Measurements from ENCODE around the gene ZFC3H1. TPM values are rescaled to one million over a fixed set of nuclear protein-coding genes. Genes with fewer than 3 reads are reported as not detected.
A peak's percentile ranks its signal among the peaks of the same experiment; 100 is the strongest.

Gene ZFC3H1
- total and polyA plus RNA-seq, 5 experiments from 2014 or later = 19.1 to 118 (median 28.5) TPM

- Mint-ChIP-seq H3K4me3 (no peak overlapping the region), H3K27ac (peak overlapping the region in 5 of 10 donors; percentile 1 to 81 (median 37)), H3K9me3 (no peaks in the 10 kb centered on the region), H3K36me3 (peaks cover 14 to 89% (median 29%) of the 10 kb centered on the region in 3 donors), H3K4me1 (peaks cover 14 to 33% (median 30%) of the 10 kb centered on the region in 4 donors), H3K27me3 (no peaks in the 10 kb centered on the region)
- ATAC-seq = no peak
- POLR2A ChIA-PET = no interaction called here
- DNase-seq = no peak
Measured at GRCh38 chr12:71625476-71625875, 38.2 kb downstream of the ZFC3H1 start.

- Mint-ChIP-seq H3K27me3 (no peaks in the 10 kb centered on the region), H3K9me3 (no peaks in the 10 kb centered on the region), H3K36me3 (peaks cover 14 to 97% (median 35%) of the 10 kb centered on the region in 3 donors), H3K4me3 (no peak overlapping the region), H3K4me1 (peaks cover 14 to 32% (median 30%) of the 10 kb centered on the region in 4 donors), H3K27ac (peak overlapping the region in 7 of 10 donors; percentile 2 to 71 (median 39))
- ATAC-seq = no peak
- POLR2A ChIA-PET = interaction anchor here (0.5 kb wide), 1 partner anchor 114 kb away, joined by 3 read pairs; no protein-coding TSS in a partner anchor
- no peak for DNase-seq
Measured at GRCh38 chr12:71621938-71622337, 41.7 kb downstream of the ZFC3H1 start.

GRCh38 chr12:71610031-71610795 lies 53.4 kb downstream of the ZFC3H1 start:
- POLR2A ChIA-PET = no interaction called here

GRCh38 chr12:71607494-71608330 lies 55.9 kb downstream of the ZFC3H1 start:
- peak overlapping the region in 9 of 10 donors; percentile 0 to 55 (median 21) for H3K27ac Mint-ChIP-seq
- DNase-seq = no peak
- H3K27me3 Mint-ChIP-seq = no peaks in the 10 kb centered on the region
- POLR2A ChIA-PET = interaction anchor here (0.6 kb wide), 1 partner anchor 54 kb away, joined by 3 read pairs; no protein-coding TSS in a partner anchor
- H3K9me3 Mint-ChIP-seq = no peaks in the 10 kb centered on the region
- H3K4me3 Mint-ChIP-seq = no peak overlapping the region
- ATAC-seq = no peak
- H3K4me1 Mint-ChIP-seq = peaks cover 7 to 23% (median 20%) of the 10 kb centered on the region in 4 donors
- peaks cover 0 to 66% (median 21%) of the 10 kb centered on the region in 3 donors for H3K36me3 Mint-ChIP-seq

More at GRCh38 chr12:71610031-71610795, 53.4 kb downstream of the ZFC3H1 start:
- Mint-ChIP-seq H3K9me3 (no peaks in the 10 kb centered on the region), H3K4me3 (peak overlapping the region in 6 of 10 donors; percentile 33 to 67 (median 46)), H3K4me1 (peaks cover 5 to 23% (median 20%) of the 10 kb centered on the region in 4 donors), H3K36me3 (peaks cover 0 to 86% (median 24%) of the 10 kb centered on the region in 3 donors), H3K27me3 (no peaks in the 10 kb centered on the region), H3K27ac (peak overlapping the region; percentile 81 to 95 (median 89))
- peak in 2 of 10 donors; percentile 24 to 28 for DNase-seq
- ATAC-seq = peak; percentile 64 to 75

- Mint-ChIP-seq H3K27me3 (no peaks in the 10 kb centered on the region), H3K4me1 (peaks cover 4 to 8% (median 5%) of the 10 kb centered on the region in 4 donors), H3K36me3 (peaks cover 0 to 39% (median 13%) of the 10 kb centered on the region in 3 donors), H3K9me3 (no peaks in the 10 kb centered on the region), H3K4me3 (no peak overlapping the region), H3K27ac (peak overlapping the region in 6 of 10 donors; percentile 32 to 70 (median 36))
- DNase-seq (no peak), ATAC-seq (no peak)
- POLR2A ChIA-PET = interaction anchor here (0.7 kb wide), 1 partner anchor 275 kb away, joined by 3 read pairs; no protein-coding TSS in a partner anchor
Measured at GRCh38 chr12:71605039-71605438, 58.6 kb downstream of the ZFC3H1 start.

GRCh38 chr12:71602761-71603577 lies 60.7 kb downstream of the ZFC3H1 start:
- no peaks in the 10 kb centered on the region for H3K27me3 Mint-ChIP-seq
- peaks cover 0 to 8% (median under 1%) of the 10 kb centered on the region in 4 donors for H3K4me1 Mint-ChIP-seq
- ATAC-seq = no peak
- POLR2A ChIA-PET = no interaction called here
- H3K27ac Mint-ChIP-seq = peak overlapping the region in 6 of 10 donors; percentile 4 to 60 (median 38)
- DNase-seq = no peak
- peaks cover 0 to 21% (median 6%) of the 10 kb centered on the region in 3 donors for H3K36me3 Mint-ChIP-seq
- no peak overlapping the region for H3K4me3 Mint-ChIP-seq
- peaks cover 0 to 10% (median 0%) of the 10 kb centered on the region in 9 donors for H3K9me3 Mint-ChIP-seq

- Mint-ChIP-seq H3K27me3 (no peaks in the 10 kb centered on the region), H3K36me3 (peaks cover 0 to 8% (median 2%) of the 10 kb centered on the region in 3 donors), H3K4me1 (peaks cover 0 to 8% (median under 1%) of the 10 kb centered on the region in 4 donors), H3K4me3 (no peak overlapping the region), H3K9me3 (peaks cover 0 to 10% (median 0%) of the 10 kb centered on the region in 9 donors), H3K27ac (peak overlapping the region in 3 of 10 donors; percentile 40 to 63 (median 58))
- POLR2A ChIA-PET = no interaction called here
- no peak for ATAC-seq
- DNase-seq = no peak
Measured at GRCh38 chr12:71601546-71601945, 62.1 kb downstream of the ZFC3H1 start.

GRCh38 chr12:71599210-71599609 lies 64.4 kb downstream of the ZFC3H1 start:
- H3K27ac Mint-ChIP-seq = peak overlapping the region in 1 of 10 donors; percentile 71
- H3K9me3 Mint-ChIP-seq = peaks cover 0 to 10% (median 0%) of the 10 kb centered on the region in 9 donors
- no peak overlapping the region for H3K4me3 Mint-ChIP-seq
- DNase-seq = no peak
- POLR2A ChIA-PET = no interaction called here
- no peaks in the 10 kb centered on the region for H3K36me3 Mint-ChIP-seq
- H3K27me3 Mint-ChIP-seq = peaks cover 0 to 11% (median 7%) of the 10 kb centered on the region in 5 donors
- ATAC-seq = no peak
- peaks cover 0 to 8% (median under 1%) of the 10 kb centered on the region in 4 donors for H3K4me1 Mint-ChIP-seq

GRCh38 chr12:71594214-71594948 lies 69.3 kb downstream of the ZFC3H1 start:
- ATAC-seq (no peak), DNase-seq (no peak)
- H3K36me3 Mint-ChIP-seq = no peaks in the 10 kb centered on the region
- H3K27ac Mint-ChIP-seq = peak overlapping the region in 1 of 10 donors; percentile 45
- H3K9me3 Mint-ChIP-seq = peaks cover 0 to 4% (median 0%) of the 10 kb centered on the region in 9 donors
- no peak overlapping the region for H3K4me3 Mint-ChIP-seq
- POLR2A ChIA-PET = no interaction called here
- peaks cover 0 to 4% (median 0%) of the 10 kb centered on the region in 4 donors for H3K4me1 Mint-ChIP-seq
- peaks cover 17 to 54% (median 28%) of the 10 kb centered on the region in 5 donors for H3K27me3 Mint-ChIP-seq

GRCh38 chr12:71592841-71593240 lies 70.8 kb downstream of the ZFC3H1 start:
- H3K27me3 Mint-ChIP-seq = peaks cover 17 to 54% (median 28%) of the 10 kb centered on the region in 5 donors
- no peak overlapping the region for H3K4me3 Mint-ChIP-seq
- POLR2A ChIA-PET = no interaction called here
- H3K9me3 Mint-ChIP-seq = no peaks in the 10 kb centered on the region
- no peaks in the 10 kb centered on the region for H3K36me3 Mint-ChIP-seq
- no peak overlapping the region for H3K27ac Mint-ChIP-seq
- DNase-seq (no peak), ATAC-seq (no peak)
- no peaks in the 10 kb centered on the region for H3K4me1 Mint-ChIP-seq

GRCh38 chr12:71591601-71592000 lies 72.0 kb downstream of the ZFC3H1 start:
- H3K36me3 Mint-ChIP-seq = no peaks in the 10 kb centered on the region
- H3K27me3 Mint-ChIP-seq = peaks cover 17 to 54% (median 30%) of the 10 kb centered on the region in 5 donors
- no peak overlapping the region for H3K27ac Mint-ChIP-seq
- H3K4me3 Mint-ChIP-seq = no peak overlapping the region
- ATAC-seq (no peak), DNase-seq (no peak)
- no peaks in the 10 kb centered on the region for H3K4me1 Mint-ChIP-seq
- H3K9me3 Mint-ChIP-seq = no peaks in the 10 kb centered on the region
- POLR2A ChIA-PET = no interaction called here
